NOMO-1 (cell line): ENCODE data around the gene FALEC.

Source experiments
- DNase-seq, 2 experiments: peaks; one replicate each; lab custom pipeline; 2025; ENCODE audit not compliant: unreplicated experiment in 2 of 2; lab: John Stamatoyannopoulos, UW

The FALEC gene

GRCh38 chr1:150515328-150516049 is at the start of gene FALEC:
TSS of gene FALEC (plus strand) at chr1:150515752.
- peak; percentile 96 to 97 for DNase-seq

GRCh38 chr1:150466964-150467363 is 48.6 kb upstream of the FALEC start:
- DNase-seq, result no peak

DNA sequence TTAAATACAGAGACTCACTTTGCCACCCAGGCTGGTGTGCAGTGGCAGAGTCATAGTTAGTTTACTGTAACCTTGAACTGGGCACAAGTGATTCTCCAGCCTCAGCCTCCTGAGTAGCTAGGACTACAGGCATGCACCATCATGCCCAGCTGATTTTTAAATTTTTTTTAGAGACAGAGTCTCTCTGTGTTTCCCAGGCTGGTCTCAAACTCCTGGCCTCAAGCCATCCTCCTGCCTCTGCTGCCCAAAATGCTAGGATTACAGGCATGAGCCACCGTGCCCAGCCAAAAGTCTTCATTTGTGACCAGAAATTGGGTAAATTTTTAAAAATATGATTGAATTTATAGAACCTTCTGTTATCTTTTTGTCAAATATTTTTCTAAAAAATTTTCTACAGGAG is 46.3 kb upstream of the FALEC start:
- no peak for DNase-seq

GRCh38 chr1:150472601-150473200 is 42.9 kb upstream of the FALEC start:
- no peak for DNase-seq

GRCh38 chr1:150473659-150474058 is 41.9 kb upstream of the FALEC start:
- no peak for DNase-seq

DNA sequence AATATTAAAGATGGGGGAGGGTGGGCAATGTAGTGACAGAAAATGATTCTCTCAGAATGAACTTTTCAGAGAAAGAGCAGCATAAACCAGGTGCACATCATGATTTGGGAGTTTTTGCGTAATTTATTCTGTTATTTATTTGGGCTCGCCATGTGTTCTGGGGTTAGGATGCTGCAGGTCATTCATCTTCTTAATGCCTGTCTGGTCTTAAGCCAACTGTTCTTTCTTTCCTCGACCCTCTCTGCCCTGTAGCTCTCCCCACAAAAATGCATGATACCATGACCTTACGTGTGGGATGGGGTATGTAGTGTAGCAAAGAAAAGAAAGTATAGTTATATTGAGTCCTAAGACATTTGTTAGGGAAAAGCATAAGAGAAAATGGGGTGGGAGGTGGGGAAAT is 40.7 kb upstream of the FALEC start:
- no peak for DNase-seq

DNA sequence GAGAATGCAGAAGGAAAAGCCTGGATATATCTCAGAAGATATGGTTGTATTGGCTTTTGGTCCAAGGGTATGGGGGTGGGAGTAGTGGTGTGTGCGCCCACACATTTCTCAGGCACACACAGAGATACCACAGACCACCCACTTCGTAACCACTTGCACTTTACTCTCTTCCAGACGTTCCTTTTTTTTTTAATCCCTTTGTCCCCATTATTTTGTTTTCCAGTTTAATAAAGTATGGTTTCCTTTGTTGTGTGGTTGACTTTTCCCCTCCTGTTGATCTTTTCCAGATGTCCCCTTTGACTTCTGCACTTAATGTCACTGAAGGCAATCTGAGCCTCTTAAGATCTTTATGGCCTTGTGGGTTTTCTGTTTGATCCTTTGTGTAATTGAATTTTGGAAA is 38.8 kb upstream of the FALEC start:
- DNase-seq, result no peak

DNA sequence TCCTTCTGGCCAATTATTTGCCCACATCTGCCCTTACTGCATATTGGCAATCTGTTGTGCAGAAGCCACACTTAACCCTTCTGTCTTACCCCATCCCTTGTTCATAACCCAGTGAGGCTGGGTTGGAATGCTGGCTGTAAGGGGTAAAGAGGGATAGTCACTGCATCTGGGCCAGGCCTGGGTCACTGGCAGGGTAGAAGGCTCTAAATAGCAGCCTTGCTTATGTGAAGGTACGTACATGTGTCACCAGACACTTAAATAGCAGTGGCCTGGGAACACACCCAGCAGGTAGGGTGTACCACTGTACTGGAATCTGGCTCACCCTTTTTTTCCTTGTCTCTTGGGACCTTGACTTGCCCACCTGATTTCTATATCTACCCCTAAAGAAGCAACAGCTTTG is 38.2 kb upstream of the FALEC start:
- DNase-seq, result no peak

- DNase-seq, result no peak
These were observed 37.8 kb upstream of the FALEC start for GRCh38 chr1:150477733-150478132.

- no peak for DNase-seq
These were observed 36.2 kb upstream of the FALEC start for GRCh38 chr1:150479370-150479769.

DNA sequence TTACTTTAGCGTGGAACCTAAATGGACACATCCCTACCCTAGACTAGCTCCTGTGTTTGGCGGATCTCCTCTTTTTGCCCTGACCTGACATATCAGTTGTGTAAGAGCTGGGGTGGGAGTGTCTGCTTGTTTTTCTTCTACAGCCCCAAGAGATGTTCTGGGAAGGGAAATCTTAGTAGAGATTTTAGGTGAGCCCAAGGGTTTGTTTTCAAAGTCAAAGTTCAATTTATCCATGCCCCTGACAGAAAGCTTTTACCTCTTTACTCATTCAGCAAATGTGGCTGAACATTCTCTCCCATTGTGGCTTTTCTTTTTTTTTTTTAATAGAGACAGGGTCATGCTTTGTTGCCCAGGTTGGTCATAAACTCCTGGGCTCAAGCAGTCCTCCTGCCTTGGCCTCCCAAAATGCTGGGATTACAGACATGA is 35.6 kb upstream of the FALEC start:
- DNase-seq, result no peak

DNA sequence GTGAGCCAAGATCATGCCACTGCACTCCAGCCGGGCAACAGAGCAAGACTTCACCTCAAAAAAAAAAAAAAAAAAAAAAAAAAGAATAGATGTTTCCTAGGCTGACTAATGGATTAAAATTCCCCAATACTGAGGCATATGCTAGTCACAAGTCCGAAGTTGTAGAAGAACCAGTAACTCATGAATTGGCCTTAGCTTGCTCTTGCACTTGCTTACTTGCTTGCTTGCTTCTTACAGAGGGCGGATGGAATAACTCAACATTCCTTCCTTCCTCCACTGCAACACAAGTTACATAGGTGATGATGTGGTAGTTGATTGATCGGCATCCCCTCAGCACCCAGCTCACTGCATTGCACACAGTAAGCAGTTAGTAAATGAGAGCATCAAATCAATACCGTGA is 31.1 kb upstream of the FALEC start:
- no peak for DNase-seq

- peak in 1 of 2 experiments; percentile 13 for DNase-seq
These were observed 30.7 kb upstream of the FALEC start for GRCh38 chr1:150484861-150485260.

GRCh38 chr1:150486966-150487762 is 28.4 kb upstream of the FALEC start, which contains the start of gene TARS2:
TSS of gene TARS2 (plus strand) at chr1:150487419. CDS start at chr1:150487451, 32 bp downstream.
- DNase-seq, result peak; percentile 93 to 98

DNA sequence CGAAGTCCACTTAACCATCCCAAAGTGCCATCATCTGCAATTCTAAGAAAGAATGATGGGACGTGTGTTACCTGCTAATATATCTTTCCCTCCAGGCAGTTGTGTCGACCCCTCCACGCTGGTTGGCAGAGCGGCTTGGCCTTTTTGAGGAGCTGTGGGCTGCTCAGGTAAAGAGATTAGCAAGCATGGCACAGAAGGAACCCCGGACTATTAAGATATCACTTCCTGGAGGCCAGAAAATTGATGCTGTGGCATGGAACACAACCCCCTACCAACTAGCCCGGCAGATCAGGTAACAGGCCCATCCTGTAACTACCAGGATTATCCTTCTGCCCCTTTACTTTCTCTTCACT is 27.8 kb upstream of the FALEC start:
- no peak for DNase-seq

GRCh38 chr1:150493175-150493574 is 22.4 kb upstream of the FALEC start:
- no peak for DNase-seq

- no peak for DNase-seq
These were observed 17.2 kb upstream of the FALEC start for GRCh38 chr1:150498342-150498741.

- DNase-seq, result no peak
These were observed 10.1 kb upstream of the FALEC start for GRCh38 chr1:150505431-150505830.

GRCh38 chr1:150507912-150508864 is 7.4 kb upstream of the FALEC start, which contains the start of gene ECM1:
TSS of gene ECM1 (plus strand) at chr1:150508109. CDS start at chr1:150508210, 101 bp downstream.
- DNase-seq, result peak in 1 of 2 experiments; percentile 40

GRCh38 chr1:150508982-150509381 is 6.6 kb upstream of the FALEC start:
- no peak for DNase-seq
